Measurements from ENCODE around the gene EMILIN2. TPM values are rescaled to one million over a fixed set of nuclear protein-coding genes. Genes with fewer than 3 reads are reported as not detected.

EMILIN2 gene
- total and polyA plus RNA-seq, 2 donors (not counting 3 experiments of a cell fraction or from before 2014, with no cell fraction given): 9.4 to 13.4 TPM

- POLR2A ChIA-PET: no interaction called here
- intact Hi-C loops (cut with micrococcal nuclease): loop anchor here (1.0 to 10.0 kb wide), 4 partner anchors 59 to 341 kb away; partner anchors contain the start of genes EMILIN2, MYL12A and SMCHD1
- Histone ChIP-seq H3K36me3 (ENCODE audit: control insufficient read depth in 2 of 2, extremely low read depth in 1 of 2, insufficient read depth in 2 of 2, low read length in 2 of 2) (peaks cover 0 to 3% of the 10 kb centered on the region in 2 experiments), H3K79me2 (ENCODE audit: control insufficient read depth, insufficient read depth, low read length) (no peaks in the 10 kb centered on the region), H2AFZ (ENCODE audit: low read depth, low read length) (peak overlapping the region; percentile 77), H3K9me1 (replicated peaks; ENCODE audit: control insufficient read depth, extremely low read depth, insufficient read depth, low read length) (no peaks in the 10 kb centered on the region), H3K4me3 (replicated peaks in 1 of 3; ENCODE audit: insufficient read depth in 1 of 3, low read depth in 1 of 3, low read length in 3 of 3) (peak overlapping the region; percentile 48 to 56 (median 55)), H3K27me3 (ENCODE audit: control insufficient read depth in 2 of 2, insufficient read depth in 2 of 2, low read length in 2 of 2) (no peaks in the 10 kb centered on the region), H3K4me1 (ENCODE audit: control insufficient read depth, extremely low read depth, insufficient read depth, low read length) (peaks cover 13% of the 10 kb centered on the region), H3K9me3 (replicated peaks; ENCODE audit: control insufficient read depth, insufficient read depth, low read length) (no peaks in the 10 kb centered on the region), H3K4me2 (ENCODE audit: insufficient read depth, low read length) (peak overlapping the region; percentile 13), H3K27ac (ENCODE audit: insufficient read depth, low read depth, low read length) (peak overlapping the region; percentile 50), H3K9ac (replicated peaks; ENCODE audit: extremely low read depth, insufficient read depth, low read length) (peak overlapping the region; percentile 54), H4K20me1 (replicated peaks; ENCODE audit: control insufficient read depth, extremely low read depth, insufficient read depth, low read length) (no peaks in the 10 kb centered on the region)
- dilution Hi-C loops (cut with MboI; ENCODE audit: extremely low pct_ligation_motif_present, low sequenced_read_pairs): no loop called here
- TSS peak; percentile 26 for BruUV-seq (replicated peaks)
- DNase-seq (ENCODE audit: low read depth, low spot score): peak; percentile 46
- FAIRE-seq: peak; percentile 85
- CTCF ChIA-PET: interaction anchor here (0.6 to 1.9 kb wide), 4 partner anchors 11 to 340 kb away, joined by 4 to 6 read pairs (median 4); no protein-coding TSS in a partner anchor
- TF ChIP-seq, protein P1, sequence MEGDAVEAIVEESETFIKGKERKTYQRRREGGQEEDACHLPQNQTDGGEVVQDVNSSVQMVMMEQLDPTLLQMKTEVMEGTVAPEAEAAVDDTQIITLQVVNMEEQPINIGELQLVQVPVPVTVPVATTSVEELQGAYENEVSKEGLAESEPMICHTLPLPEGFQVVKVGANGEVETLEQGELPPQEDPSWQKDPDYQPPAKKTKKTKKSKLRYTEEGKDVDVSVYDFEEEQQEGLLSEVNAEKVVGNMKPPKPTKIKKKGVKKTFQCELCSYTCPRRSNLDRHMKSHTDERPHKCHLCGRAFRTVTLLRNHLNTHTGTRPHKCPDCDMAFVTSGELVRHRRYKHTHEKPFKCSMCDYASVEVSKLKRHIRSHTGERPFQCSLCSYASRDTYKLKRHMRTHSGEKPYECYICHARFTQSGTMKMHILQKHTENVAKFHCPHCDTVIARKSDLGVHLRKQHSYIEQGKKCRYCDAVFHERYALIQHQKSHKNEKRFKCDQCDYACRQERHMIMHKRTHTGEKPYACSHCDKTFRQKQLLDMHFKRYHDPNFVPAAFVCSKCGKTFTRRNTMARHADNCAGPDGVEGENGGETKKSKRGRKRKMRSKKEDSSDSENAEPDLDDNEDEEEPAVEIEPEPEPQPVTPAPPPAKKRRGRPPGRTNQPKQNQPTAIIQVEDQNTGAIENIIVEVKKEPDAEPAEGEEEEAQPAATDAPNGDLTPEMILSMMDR (IDR thresholded peaks at IDR 0.05; ENCODE audit: extremely low read depth in 1 of 2, insufficient read depth in 1 of 2, low read depth in 1 of 2, low read length in 2 of 2): no peak
- no peak for TF ChIP-seq EZH2 (IDR thresholded peaks at IDR 0.05; ENCODE audit: borderline replicate concordance, low read depth, low read length, severe bottlenecking)
- TF ChIP-seq FOS (IDR thresholded peaks at IDR 0.05; ENCODE audit: borderline replicate concordance, insufficient read depth, low read length): no peak
- TF ChIP-seq GATA2 (IDR thresholded peaks at IDR 0.05; ENCODE audit: insufficient read depth, insufficient read length, low read depth, low read length): no peak
- TF ChIP-seq MAX (IDR thresholded peaks at IDR 0.05; ENCODE audit: insufficient read depth, insufficient read length): peak; percentile 18
- no peak for TF ChIP-seq JUN (IDR thresholded peaks at IDR 0.05; ENCODE audit: borderline replicate concordance, insufficient read depth, insufficient read length, low read depth)
- peak; percentile 78 for TF ChIP-seq POLR2A (IDR thresholded peaks at IDR 0.05; ENCODE audit: low read depth, low read length)
- TF ChIP-seq MYC (IDR thresholded peaks at IDR 0.05; ENCODE audit: low read depth, low read length): no peak
- peak; percentile 84 for TF ChIP-seq POLR2AphosphoS5 (IDR thresholded peaks at IDR 0.05; ENCODE audit: insufficient read depth, low read depth, low read length)
Observed at GRCh38 chr18:2905854-2906703, 59.3 kb downstream of the EMILIN2 start.
